ENCODE results near the gene SPTBN5. TPM values are rescaled to one million over a fixed set of nuclear protein-coding genes. Genes with fewer than 3 reads are reported as not detected.

Gene SPTBN5
- total and polyA plus RNA-seq, 10 of the 15 experiments (the other 5 are each of a cell fraction or from before 2014, with no cell fraction given): under 0.01 to 0.18 (median 0.04) TPM; not detected in 4

- 50% methylated on average over 2 of the region's 2 CpGs for WGBS (ENCODE audit: insufficient coverage, insufficient replicate concordance, low lambda C conversion rate, missing lambda C conversion rate)
- Histone ChIP-seq H3K27ac (ENCODE audit: control insufficient read depth, insufficient read depth) (no peak overlapping the region), H3K9me3 (replicated peaks; ENCODE audit: control insufficient read depth, insufficient read depth, low read length) (no peaks in the 10 kb centered on the region), H4K20me1 (ENCODE audit: control insufficient read depth, insufficient read depth) (no peaks in the 10 kb centered on the region), H3K4me3 (no peak overlapping the region), H3K27me3 (replicated peaks in 1 of 2; ENCODE audit: control insufficient read depth in 2 of 2, insufficient read depth in 2 of 2, low read length in 1 of 2) (no peaks in the 10 kb centered on the region), H3K36me3 (ENCODE audit: control insufficient read depth in 2 of 2, insufficient read depth in 2 of 2, low read length in 1 of 2) (peaks cover 0 to 12% of the 10 kb centered on the region in 2 experiments; a peak in 3 of 4 replicates), H3K9ac (ENCODE audit: control insufficient read depth, insufficient read depth, low read length) (no peak overlapping the region), H3K79me2 (ENCODE audit: control insufficient read depth, insufficient read depth, low read length) (no peaks in the 10 kb centered on the region), H2AFZ (ENCODE audit: control insufficient read depth, low read depth, low read length) (no peak overlapping the region), H3K4me1 (ENCODE audit: control insufficient read depth, insufficient read depth, low read length) (no peaks in the 10 kb centered on the region), H3K4me2 (ENCODE audit: control insufficient read depth, insufficient read depth) (no peak overlapping the region)
- ChIA-PET CTCF (interaction anchor here (0.6 to 6.3 kb wide), 3 partner anchors 10 to 343 kb away, joined by 3 to 365 read pairs (median 18); partner anchors contain the start of gene MAPKBP1), POLR2A (no interaction called here), RAD21 (ENCODE audit: unreplicated experiment) (interaction anchor here (3.1 to 12.6 kb wide), 3 partner anchors 35 to 343 kb away, joined by 15 to 305 read pairs (median 20); partner anchors contain the start of gene MAPKBP1), SMC1A (ENCODE audit: uncharacterized antibody, unreplicated experiment) (interaction anchor here (0.7 to 8.3 kb wide), 3 partner anchors 34 to 343 kb away, joined by 3 to 268 read pairs (median 4); partner anchors contain the start of gene MAPKBP1)
- DNase-seq (ENCODE audit: low read depth, low spot score): no peak
- no peak for FAIRE-seq
- no TSS peak for BruUV-seq (replicated peaks)
- in situ Hi-C loops (cut with MboI): no loop called here
- no peak for TF ChIP-seq PAX5 (IDR thresholded peaks at IDR 0.05; ENCODE audit: borderline replicate concordance, low read depth, low read length)
- no peak for TF ChIP-seq SIN3A (IDR thresholded peaks at IDR 0.05; ENCODE audit: low read depth, low read length)
- intact Hi-C loops (cut with micrococcal nuclease; ENCODE audit: unreplicated experiment): no loop called here
- no peak for ATAC-seq
Observed at GRCh38 chr15:41809121-41809520, 84.7 kb downstream of the SPTBN5 start.

GRCh38 chr15:41806291-41807181 is 87.3 kb downstream of the SPTBN5 start:
- H3K79me2 ChIP-seq (ENCODE audit: control insufficient read depth, insufficient read depth, low read length): no peaks in the 10 kb centered on the region
- H3K36me3 ChIP-seq (ENCODE audit: control insufficient read depth in 2 of 2, insufficient read depth in 2 of 2, low read length in 1 of 2): peaks cover 0 to 4% of the 10 kb centered on the region in 2 experiments; a peak in 3 of 4 replicates
- intact Hi-C loops (cut with micrococcal nuclease; ENCODE audit: unreplicated experiment) (no loop called here), in situ Hi-C loops (cut with MboI) (no loop called here)
- RAD21 ChIA-PET (ENCODE audit: unreplicated experiment): interaction anchor here (12.6 kb wide), 1 partner anchor 32 kb away, joined by 305 read pairs; the partner anchor contains the start of gene MAPKBP1
- POLR2A ChIA-PET: no interaction called here
- no peak overlapping the region for H3K4me3 ChIP-seq
- no peak overlapping the region for H2AFZ ChIP-seq (ENCODE audit: control insufficient read depth, low read depth, low read length)
- ATAC-seq (peak; percentile 40; the same call in 1 of the 3 replicates), DNase-seq (ENCODE audit: low read depth, low spot score) (no peak), FAIRE-seq (no peak)
- H3K9ac ChIP-seq (ENCODE audit: control insufficient read depth, insufficient read depth, low read length): no peak overlapping the region
- WGBS (ENCODE audit: insufficient coverage, insufficient replicate concordance, low lambda C conversion rate, missing lambda C conversion rate): over 99% methylated on average over 10 of the region's 10 CpGs
- no peaks in the 10 kb centered on the region for H3K27me3 ChIP-seq (replicated peaks in 1 of 2; ENCODE audit: control insufficient read depth in 2 of 2, insufficient read depth in 2 of 2, low read length in 1 of 2)
- H4K20me1 ChIP-seq (ENCODE audit: control insufficient read depth, insufficient read depth): no peaks in the 10 kb centered on the region
- no peak overlapping the region for H3K27ac ChIP-seq (ENCODE audit: control insufficient read depth, insufficient read depth)
- TF ChIP-seq KAT2A (conservative IDR thresholded peaks at IDR 0.05; ENCODE audit: control insufficient read depth, low read depth, low read length) (no peak), CTCF (IDR thresholded peaks at IDR 0.05 in 2 of 3, conservative IDR thresholded peaks at IDR 0.05 in 1 of 3; ENCODE audit: control insufficient read depth in 2 of 3, extremely low read depth in 1 of 3, insufficient read depth in 1 of 3, low read depth in 3 of 3, low read length in 3 of 3) (peak in 2 of 3 experiments; percentile 7 to 17; a peak in 2 of 6 replicates), SMC3 (IDR thresholded peaks at IDR 0.05; ENCODE audit: borderline replicate concordance, low read length) (peak; percentile 4; the same call in 1 of the 2 replicates)
- TF ChIP-seq, protein P1, sequence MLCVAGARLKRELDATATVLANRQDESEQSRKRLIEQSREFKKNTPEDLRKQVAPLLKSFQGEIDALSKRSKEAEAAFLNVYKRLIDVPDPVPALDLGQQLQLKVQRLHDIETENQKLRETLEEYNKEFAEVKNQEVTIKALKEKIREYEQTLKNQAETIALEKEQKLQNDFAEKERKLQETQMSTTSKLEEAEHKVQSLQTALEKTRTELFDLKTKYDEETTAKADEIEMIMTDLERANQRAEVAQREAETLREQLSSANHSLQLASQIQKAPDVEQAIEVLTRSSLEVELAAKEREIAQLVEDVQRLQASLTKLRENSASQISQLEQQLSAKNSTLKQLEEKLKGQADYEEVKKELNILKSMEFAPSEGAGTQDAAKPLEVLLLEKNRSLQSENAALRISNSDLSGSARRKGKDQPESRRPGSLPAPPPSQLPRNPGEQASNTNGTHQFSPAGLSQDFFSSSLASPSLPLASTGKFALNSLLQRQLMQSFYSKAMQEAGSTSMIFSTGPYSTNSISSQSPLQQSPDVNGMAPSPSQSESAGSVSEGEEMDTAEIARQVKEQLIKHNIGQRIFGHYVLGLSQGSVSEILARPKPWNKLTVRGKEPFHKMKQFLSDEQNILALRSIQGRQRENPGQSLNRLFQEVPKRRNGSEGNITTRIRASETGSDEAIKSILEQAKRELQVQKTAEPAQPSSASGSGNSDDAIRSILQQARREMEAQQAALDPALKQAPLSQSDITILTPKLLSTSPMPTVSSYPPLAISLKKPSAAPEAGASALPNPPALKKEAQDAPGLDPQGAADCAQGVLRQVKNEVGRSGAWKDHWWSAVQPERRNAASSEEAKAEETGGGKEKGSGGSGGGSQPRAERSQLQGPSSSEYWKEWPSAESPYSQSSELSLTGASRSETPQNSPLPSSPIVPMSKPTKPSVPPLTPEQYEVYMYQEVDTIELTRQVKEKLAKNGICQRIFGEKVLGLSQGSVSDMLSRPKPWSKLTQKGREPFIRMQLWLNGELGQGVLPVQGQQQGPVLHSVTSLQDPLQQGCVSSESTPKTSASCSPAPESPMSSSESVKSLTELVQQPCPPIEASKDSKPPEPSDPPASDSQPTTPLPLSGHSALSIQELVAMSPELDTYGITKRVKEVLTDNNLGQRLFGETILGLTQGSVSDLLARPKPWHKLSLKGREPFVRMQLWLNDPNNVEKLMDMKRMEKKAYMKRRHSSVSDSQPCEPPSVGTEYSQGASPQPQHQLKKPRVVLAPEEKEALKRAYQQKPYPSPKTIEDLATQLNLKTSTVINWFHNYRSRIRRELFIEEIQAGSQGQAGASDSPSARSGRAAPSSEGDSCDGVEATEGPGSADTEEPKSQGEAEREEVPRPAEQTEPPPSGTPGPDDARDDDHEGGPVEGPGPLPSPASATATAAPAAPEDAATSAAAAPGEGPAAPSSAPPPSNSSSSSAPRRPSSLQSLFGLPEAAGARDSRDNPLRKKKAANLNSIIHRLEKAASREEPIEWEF (IDR thresholded peaks at IDR 0.05; ENCODE audit: insufficient replicate concordance, low read depth, low read length): no peak
- no peaks in the 10 kb centered on the region; the same call in 2 of the 3 replicates for H3K9me3 ChIP-seq (replicated peaks; ENCODE audit: control insufficient read depth, insufficient read depth, low read length)
- SMC1A ChIA-PET (ENCODE audit: uncharacterized antibody, unreplicated experiment): interaction anchor here (8.3 kb wide), 1 partner anchor 32 kb away, joined by 268 read pairs; the partner anchor contains the start of gene MAPKBP1
- BruUV-seq (replicated peaks): no TSS peak
- H3K4me2 ChIP-seq (ENCODE audit: control insufficient read depth, insufficient read depth): no peak overlapping the region
- CTCF ChIA-PET: interaction anchor here (1.1 to 3.6 kb wide), 4 partner anchors 27 to 49 kb away, joined by 4 to 34 read pairs (median 4); partner anchors contain the start of gene MAPKBP1
- no peaks in the 10 kb centered on the region for H3K4me1 ChIP-seq (ENCODE audit: control insufficient read depth, insufficient read depth, low read length)

All from GM12878 (cell line).